Measurements from ENCODE around the gene CAMK2N2.

The CAMK2N2 gene

DNA sequence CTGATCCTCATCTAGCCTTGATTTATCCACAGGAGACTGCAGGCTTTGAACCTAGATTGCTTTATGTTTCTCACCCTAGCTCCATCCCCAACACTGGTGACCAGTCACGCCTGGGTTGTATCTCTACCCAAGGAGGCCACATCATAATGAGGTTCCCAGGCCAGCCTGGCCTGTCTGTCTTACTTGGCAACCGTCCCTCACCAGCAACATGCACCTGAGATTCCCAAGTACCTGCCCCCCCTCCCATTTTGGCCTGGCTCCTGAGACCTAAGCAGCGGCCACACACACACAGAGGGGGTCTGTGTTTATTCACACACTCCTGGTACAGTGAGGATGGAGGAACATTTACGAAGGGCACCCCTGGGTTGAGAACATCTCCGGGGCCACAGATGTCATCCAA is 2.4 kb downstream of the CAMK2N2 start:
- Histone ChIP-seq H2AFZ (no peak overlapping the region), H3K9me3 (ENCODE audit: control insufficient read depth, low read length) (no peaks in the 10 kb centered on the region), H3K4me2 (ENCODE audit: low read length) (no peak overlapping the region), H3K4me1 (peaks cover 9% of the 10 kb centered on the region), H3K27ac (no peak overlapping the region), H3K9ac (no peak overlapping the region), H3K79me2 (no peaks in the 10 kb centered on the region), H3K4me3 (ENCODE audit: low read depth, low read length) (no peak overlapping the region), H3K36me3 (ENCODE audit: control insufficient read depth, insufficient read depth, low read length) (no peaks in the 10 kb centered on the region), H3K27me3 (ENCODE audit: control insufficient read depth, insufficient read depth, low read length) (peaks cover 5% of the 10 kb centered on the region)
- TF ChIP-seq, protein P1, sequence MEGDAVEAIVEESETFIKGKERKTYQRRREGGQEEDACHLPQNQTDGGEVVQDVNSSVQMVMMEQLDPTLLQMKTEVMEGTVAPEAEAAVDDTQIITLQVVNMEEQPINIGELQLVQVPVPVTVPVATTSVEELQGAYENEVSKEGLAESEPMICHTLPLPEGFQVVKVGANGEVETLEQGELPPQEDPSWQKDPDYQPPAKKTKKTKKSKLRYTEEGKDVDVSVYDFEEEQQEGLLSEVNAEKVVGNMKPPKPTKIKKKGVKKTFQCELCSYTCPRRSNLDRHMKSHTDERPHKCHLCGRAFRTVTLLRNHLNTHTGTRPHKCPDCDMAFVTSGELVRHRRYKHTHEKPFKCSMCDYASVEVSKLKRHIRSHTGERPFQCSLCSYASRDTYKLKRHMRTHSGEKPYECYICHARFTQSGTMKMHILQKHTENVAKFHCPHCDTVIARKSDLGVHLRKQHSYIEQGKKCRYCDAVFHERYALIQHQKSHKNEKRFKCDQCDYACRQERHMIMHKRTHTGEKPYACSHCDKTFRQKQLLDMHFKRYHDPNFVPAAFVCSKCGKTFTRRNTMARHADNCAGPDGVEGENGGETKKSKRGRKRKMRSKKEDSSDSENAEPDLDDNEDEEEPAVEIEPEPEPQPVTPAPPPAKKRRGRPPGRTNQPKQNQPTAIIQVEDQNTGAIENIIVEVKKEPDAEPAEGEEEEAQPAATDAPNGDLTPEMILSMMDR (IDR thresholded peaks at IDR 0.05): no peak

- TF ChIP-seq, protein P1 (IDR thresholded peaks at IDR 0.05): no peak
- H2AFZ ChIP-seq: no peak overlapping the region
- H3K27me3 ChIP-seq (ENCODE audit: control insufficient read depth, insufficient read depth, low read length): peaks cover 4% of the 10 kb centered on the region
- H3K4me2 ChIP-seq (ENCODE audit: low read length): no peak overlapping the region
- H3K27ac ChIP-seq: no peak overlapping the region
- no peak overlapping the region for H3K9ac ChIP-seq
- no peaks in the 10 kb centered on the region for H3K36me3 ChIP-seq (ENCODE audit: control insufficient read depth, insufficient read depth, low read length)
- peaks cover 5% of the 10 kb centered on the region for H3K4me1 ChIP-seq
- no peak overlapping the region for H3K4me3 ChIP-seq (ENCODE audit: low read depth, low read length)
- H3K79me2 ChIP-seq: no peaks in the 10 kb centered on the region
- H3K9me3 ChIP-seq (ENCODE audit: control insufficient read depth, low read length): no peaks in the 10 kb centered on the region
Measured at GRCh38 chr3:184257083-184257915, 4.1 kb downstream of the CAMK2N2 start.

DNA sequence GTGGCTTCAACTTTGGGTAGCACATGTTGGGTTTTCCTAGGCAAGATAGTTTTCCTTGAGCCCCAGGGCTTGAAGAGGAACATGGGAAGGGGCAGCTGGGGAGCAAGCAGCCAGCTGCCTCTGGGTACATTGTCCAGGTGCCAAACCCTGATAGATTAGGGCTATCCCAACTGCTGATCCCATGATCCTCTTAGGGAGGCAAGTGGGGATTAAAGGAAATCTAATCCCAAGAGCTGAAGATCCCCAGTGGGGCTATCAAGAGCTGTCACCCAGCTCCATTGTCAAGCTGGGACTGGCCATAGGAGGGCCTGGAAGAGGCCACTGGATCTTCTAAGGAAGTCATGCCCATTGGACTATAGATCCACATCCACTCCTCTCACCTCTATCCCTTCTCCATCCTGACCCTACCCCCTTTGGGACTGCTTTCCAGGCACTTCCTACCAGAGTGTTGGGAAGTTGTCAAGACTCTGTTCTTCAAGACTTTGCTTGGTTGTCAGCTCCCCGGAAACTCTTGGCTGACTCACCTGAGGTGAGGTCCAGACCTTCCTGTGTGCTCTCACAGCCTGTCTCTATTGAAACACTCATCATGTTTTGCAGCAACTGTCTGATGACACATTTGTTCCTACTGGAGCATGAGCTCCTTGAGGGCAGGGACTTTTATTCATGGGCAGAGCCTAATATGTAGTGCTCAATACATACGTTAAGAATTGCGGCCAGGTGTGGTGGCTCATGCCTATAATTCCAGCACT is 5.9 kb downstream of the CAMK2N2 start:
- Histone ChIP-seq H3K4me3 (ENCODE audit: low read depth, low read length) (no peak overlapping the region), H3K4me1 (peaks cover 2% of the 10 kb centered on the region), H3K36me3 (ENCODE audit: control insufficient read depth, insufficient read depth, low read length) (no peaks in the 10 kb centered on the region), H3K27me3 (ENCODE audit: control insufficient read depth, insufficient read depth, low read length) (no peaks in the 10 kb centered on the region), H3K9ac (no peak overlapping the region), H3K9me3 (ENCODE audit: control insufficient read depth, low read length) (no peaks in the 10 kb centered on the region), H2AFZ (no peak overlapping the region), H3K79me2 (no peaks in the 10 kb centered on the region), H3K4me2 (ENCODE audit: low read length) (no peak overlapping the region), H3K27ac (no peak overlapping the region)
- TF ChIP-seq, protein P1 (IDR thresholded peaks at IDR 0.05): no peak

DNA sequence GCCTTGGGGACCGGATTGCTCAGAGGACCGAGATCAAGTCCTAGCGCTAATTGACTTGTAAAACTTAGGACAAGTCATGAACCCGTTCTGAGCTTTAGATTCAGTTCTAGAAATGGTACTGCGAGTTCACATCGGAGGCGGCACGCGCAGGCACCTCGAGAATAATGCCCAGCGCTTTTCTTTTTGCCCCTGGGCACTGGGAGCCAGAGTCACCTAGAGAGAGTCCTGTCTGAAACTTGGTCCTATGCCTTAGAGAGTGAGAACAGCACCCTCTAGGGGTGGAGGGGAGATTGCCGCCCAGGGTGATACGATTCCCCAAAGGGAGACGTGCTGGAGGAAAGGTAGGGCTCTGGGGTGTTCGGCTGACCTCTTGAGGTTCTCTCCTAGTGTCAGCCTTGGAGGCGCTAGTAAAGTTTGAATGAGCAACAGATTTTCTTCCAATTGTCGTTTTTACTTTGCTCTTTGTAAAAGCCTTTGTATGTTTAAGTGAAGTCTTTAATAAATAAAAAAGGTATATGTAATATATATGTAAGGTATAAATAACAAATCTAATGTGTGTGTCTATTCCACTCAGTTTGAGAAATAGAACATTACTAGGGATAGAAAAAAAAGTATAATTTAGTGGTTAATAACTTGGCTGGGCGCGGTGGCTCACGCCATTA is 11.1 kb downstream of the CAMK2N2 start:
- H3K4me3 ChIP-seq (ENCODE audit: low read depth, low read length): peak overlapping the region; percentile 71
- H3K36me3 ChIP-seq (ENCODE audit: control insufficient read depth, insufficient read depth, low read length): no peaks in the 10 kb centered on the region
- H3K9ac ChIP-seq: no peak overlapping the region
- H3K4me2 ChIP-seq (ENCODE audit: low read length): peak overlapping the region; percentile 90
- peak overlapping the region; percentile 88 for H2AFZ ChIP-seq
- H3K27me3 ChIP-seq (ENCODE audit: control insufficient read depth, insufficient read depth, low read length): no peaks in the 10 kb centered on the region
- no peaks in the 10 kb centered on the region for H3K9me3 ChIP-seq (ENCODE audit: control insufficient read depth, low read length)
- no peaks in the 10 kb centered on the region for H3K79me2 ChIP-seq
- no peaks in the 10 kb centered on the region for H3K4me1 ChIP-seq
- TF ChIP-seq, protein P1 (IDR thresholded peaks at IDR 0.05): peak; percentile 97
- peak overlapping the region; percentile 82 for H3K27ac ChIP-seq

All from parathyroid adenoma (tissue), 2 donors.